Loucy (cell line): ENCODE results near the gene CYBA.

Experiments used
- H2AFZ ChIP-seq: fragments of 200-600 bp; sonication (generic); 2 replicates; pipeline ENCODE4 v1.6.0; 2016; ENCODE audit warnings: antibody characterized with exemption, mild to moderate bottlenecking, low read length, moderate library complexity
- H3F3A ChIP-seq: fragments of 200-600 bp; 2 replicates; pipeline ENCODE4 v1.6.0; 2016; ENCODE audit warnings: antibody characterized with exemption, low read depth, mild to moderate bottlenecking
- H3K27me3 ChIP-seq: fragments of 200-600 bp; sonication (generic); 2 replicates; pipeline ENCODE4 v1.6.1; 2014; ENCODE audit warnings: low read length, mild to moderate bottlenecking; ENCODE audit not compliant: insufficient read depth, poor library complexity, severe bottlenecking
- H3K36me3 ChIP-seq: fragments of 200-600 bp; sonication (generic); 2 replicates; pipeline ENCODE4 v1.6.1; 2016; ENCODE audit warnings: low read length; ENCODE audit not compliant: insufficient read depth
- H3K4me1 ChIP-seq: fragments of 200-600 bp; sonication (generic); 2 replicates; pipeline ENCODE4 v1.5.1; 2014; ENCODE audit warnings: low read length, mild to moderate bottlenecking; ENCODE audit not compliant: insufficient read depth, poor library complexity, severe bottlenecking
- H3K4me2 ChIP-seq: fragments of 200-600 bp; sonication (generic); 2 replicates; pipeline ENCODE4 v1.6.0; 2014; ENCODE audit warnings: antibody characterized with exemption, low read length, low read depth, mild to moderate bottlenecking; ENCODE audit not compliant: poor library complexity, severe bottlenecking
- H3K4me3 ChIP-seq: fragments of 200-600 bp; sonication (generic); 2 replicates; pipeline ENCODE4 v1.5.1; 2014; ENCODE audit warnings: low read length, mild to moderate bottlenecking, mixed read lengths; ENCODE audit not compliant: poor library complexity, severe bottlenecking
- H3K79me2 ChIP-seq: fragments of 200-600 bp; sonication (generic); 2 replicates; pipeline ENCODE4 v1.6.1; 2014; ENCODE audit warnings: low read length; ENCODE audit not compliant: insufficient read depth
- H3K9ac ChIP-seq: fragments of 200-600 bp; sonication (generic); 2 replicates; pipeline ENCODE4 v1.6.0; 2014; ENCODE audit warnings: mild to moderate bottlenecking, low read depth, low read length, moderate library complexity; ENCODE audit not compliant: poor library complexity, severe bottlenecking
- H3K9me2 ChIP-seq: fragments of 200-600 bp; sonication (generic); replicated peaks from 2 replicates; pipeline ENCODE4 v1.6.1; 2016; ENCODE audit warnings: low read depth, low read length, mixed read lengths
- H3K9me3 ChIP-seq: fragments of 200-600 bp; sonication (generic); 2 replicates; pipeline ENCODE4 v1.6.1; 2014; ENCODE audit warnings: mild to moderate bottlenecking, antibody characterized with exemption, low read length, low read depth; ENCODE audit not compliant: insufficient read depth
- H4K20me1 ChIP-seq: fragments of 200-600 bp; sonication (generic); 2 replicates; pipeline ENCODE4 v1.6.0; 2014; ENCODE audit warnings: antibody characterized with exemption, low read length, mild to moderate bottlenecking; ENCODE audit not compliant: insufficient read depth, poor library complexity, severe bottlenecking
- CTCF ChIP-seq: fragments of 200-600 bp; sonication (generic); conservative IDR thresholded peaks from 2 replicates; pipeline ENCODE4 v1.5.1; 2014; ENCODE audit warnings: mild to moderate bottlenecking, antibody characterized with exemption, low read length
- EZH2phosphoT487 ChIP-seq: fragments of 200-600 bp; IDR thresholded peaks from 2 replicates; pipeline ENCODE4 v1.6.1; 2018; ENCODE audit warnings: antibody characterized with exemption, mild to moderate bottlenecking, moderate library complexity, borderline replicate concordance

The CYBA gene

DNA sequence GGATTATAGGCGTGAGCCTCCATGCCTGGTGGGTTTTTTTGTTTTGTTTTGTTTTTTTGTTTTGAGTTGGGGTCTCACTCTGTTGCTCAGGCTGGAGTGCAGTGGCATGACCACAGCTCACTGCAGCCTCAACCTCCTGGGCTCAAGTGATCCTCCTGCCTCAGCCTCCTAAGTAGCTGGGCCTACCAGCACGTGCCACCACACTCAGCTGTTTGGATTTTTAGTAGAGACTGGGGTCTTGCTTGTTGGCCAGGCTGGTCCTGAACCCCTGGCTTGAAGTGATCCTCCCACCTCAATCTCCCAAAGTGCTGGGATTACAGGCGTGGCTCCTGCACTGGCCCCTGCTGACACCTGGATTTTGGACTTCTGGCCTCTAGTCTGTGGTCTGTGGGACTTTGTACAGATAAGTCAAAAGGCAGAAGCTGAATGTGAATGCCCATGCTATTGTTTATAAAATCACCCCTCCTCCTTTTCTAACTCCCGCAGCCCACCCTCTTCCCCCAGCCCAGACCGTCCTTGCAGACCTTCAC is 29.8 kb upstream of the CYBA start:
- Histone ChIP-seq H3K4me2 (no peak overlapping the region), H3F3A (no peaks in the 10 kb centered on the region), H3K4me1 (peaks cover 3% of the 10 kb centered on the region), H3K79me2 (no peaks in the 10 kb centered on the region), H2AFZ (no peak overlapping the region), H3K27me3 (no peaks in the 10 kb centered on the region), H3K4me3 (no peak overlapping the region), H3K9me2 (no peaks in the 10 kb centered on the region), H3K36me3 (no peaks in the 10 kb centered on the region), H3K9ac (no peak overlapping the region), H4K20me1 (no peaks in the 10 kb centered on the region), H3K9me3 (no peaks in the 10 kb centered on the region)
- TF ChIP-seq CTCF (no peak), EZH2phosphoT487 (no peak)

DNA sequence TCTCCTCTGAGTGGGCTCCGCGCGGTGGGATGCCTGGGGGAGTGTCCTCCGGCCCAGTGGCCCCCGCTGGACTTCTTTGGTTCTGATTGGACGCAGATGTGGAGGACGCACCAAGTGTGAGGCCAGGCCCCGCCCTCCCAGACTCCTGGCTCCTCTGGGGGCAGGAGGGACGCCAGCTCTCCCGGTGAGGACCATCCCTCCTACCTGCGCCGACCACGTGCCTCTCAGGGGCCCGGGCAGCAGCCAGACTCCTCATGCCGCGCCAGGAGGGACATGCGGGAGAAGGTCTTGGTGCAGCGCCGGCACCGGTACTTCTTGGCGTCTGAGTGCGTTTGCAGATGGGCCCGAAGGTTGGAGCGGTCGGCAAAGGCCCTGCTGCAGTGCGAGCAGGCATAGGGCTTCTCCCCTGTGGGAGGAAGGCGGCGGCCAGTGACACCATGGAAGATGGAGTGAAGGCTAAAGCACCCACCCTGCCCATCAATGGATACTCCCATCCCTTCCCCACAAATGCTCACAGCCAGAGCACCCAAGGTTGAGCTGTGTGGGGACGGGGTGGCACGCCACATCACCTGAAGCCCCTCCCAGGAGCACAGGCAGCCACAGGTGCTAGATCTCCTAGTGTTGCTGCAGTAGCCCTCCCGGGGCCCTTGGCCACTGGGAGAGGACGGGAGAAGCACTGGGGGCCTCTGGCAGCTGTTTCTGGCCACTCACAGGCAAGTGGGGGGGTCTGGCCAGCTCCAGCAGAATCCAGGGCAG is 27.5 kb upstream of the CYBA start:
- Histone ChIP-seq H3K4me1 (no peaks in the 10 kb centered on the region), H2AFZ (no peak overlapping the region), H3K9ac (no peak overlapping the region), H3K9me3 (no peaks in the 10 kb centered on the region), H3F3A (no peaks in the 10 kb centered on the region), H3K4me2 (no peak overlapping the region), H3K9me2 (no peaks in the 10 kb centered on the region), H4K20me1 (no peaks in the 10 kb centered on the region), H3K27me3 (no peaks in the 10 kb centered on the region), H3K36me3 (no peaks in the 10 kb centered on the region), H3K4me3 (no peak overlapping the region), H3K79me2 (no peaks in the 10 kb centered on the region)
- TF ChIP-seq CTCF (no peak), EZH2phosphoT487 (no peak)

DNA sequence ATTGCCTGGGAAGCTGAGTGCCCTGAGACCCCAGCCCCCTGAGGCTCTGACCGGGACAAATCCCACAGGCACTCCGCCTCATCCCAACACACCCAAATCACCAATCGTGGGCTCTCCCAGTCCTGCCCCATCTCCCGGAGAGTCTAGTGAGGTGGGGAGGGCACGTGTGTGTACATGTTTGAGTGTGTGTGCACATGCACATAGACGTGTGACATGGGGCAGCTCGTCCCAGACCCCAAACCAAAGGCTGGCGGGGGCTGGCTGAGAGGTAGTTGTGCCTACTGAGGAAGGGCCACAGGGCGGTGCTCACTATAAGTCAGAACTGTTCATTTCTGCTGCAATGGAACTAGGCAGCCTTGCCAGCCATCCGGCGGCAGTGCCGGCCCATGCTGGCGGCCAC is 26.9 kb upstream of the CYBA start:
- H4K20me1 ChIP-seq: no peaks in the 10 kb centered on the region
- no peaks in the 10 kb centered on the region for H3K36me3 ChIP-seq
- H3K79me2 ChIP-seq: no peaks in the 10 kb centered on the region
- no peak overlapping the region for H3K4me3 ChIP-seq
- H3K27me3 ChIP-seq: no peaks in the 10 kb centered on the region
- H3K9me3 ChIP-seq: no peaks in the 10 kb centered on the region
- no peak overlapping the region for H2AFZ ChIP-seq
- H3K9me2 ChIP-seq: no peaks in the 10 kb centered on the region
- no peak for TF ChIP-seq EZH2phosphoT487
- no peak for TF ChIP-seq CTCF
- H3K4me2 ChIP-seq: no peak overlapping the region
- H3K4me1 ChIP-seq: no peaks in the 10 kb centered on the region
- no peak overlapping the region for H3K9ac ChIP-seq
- no peaks in the 10 kb centered on the region for H3F3A ChIP-seq
